ELF-1 (cell line): ENCODE measurements around the gene DUSP8.
A peak's percentile ranks its signal among the peaks of the same experiment; 100 is the strongest.

Source experiments
- DNase-seq: peaks from one replicate; pipeline ENCODE4 v3.0.0-alpha.2; 2016; ENCODE audit warnings: low read depth, low spot score

The DUSP8 gene

GRCh38 chr11:1554981-1555712, 16.9 kb downstream of the DUSP8 start:
- no peak for DNase-seq

GRCh38 chr11:1553808-1554594, 18.1 kb downstream of the DUSP8 start:
- DNase-seq = peak; percentile 74

GRCh38 chr11:1549338-1550330, 22.4 kb downstream of the DUSP8 start:
- DNase-seq = no peak

- DNase-seq = peak; percentile 44
Measured at GRCh38 chr11:1548221-1549070, 23.6 kb downstream of the DUSP8 start.

GRCh38 chr11:1547467-1548098, 24.5 kb downstream of the DUSP8 start:
- DNase-seq = no peak

GRCh38 chr11:1546536-1547466, 25.3 kb downstream of the DUSP8 start:
- peak; percentile 54 for DNase-seq

- peak; percentile 51 for DNase-seq
Measured at GRCh38 chr11:1546077-1546535, 26.0 kb downstream of the DUSP8 start.

GRCh38 chr11:1545432-1545831, 26.6 kb downstream of the DUSP8 start:
- DNase-seq = no peak

- no peak for DNase-seq
Measured at GRCh38 chr11:1544536-1544935, 27.5 kb downstream of the DUSP8 start.

GRCh38 chr11:1543606-1544263, 28.3 kb downstream of the DUSP8 start:
- DNase-seq = no peak

- DNase-seq = no peak
Measured at GRCh38 chr11:1542267-1542666, 29.8 kb downstream of the DUSP8 start.

GRCh38 chr11:1541474-1542204, 30.4 kb downstream of the DUSP8 start:
- no peak for DNase-seq

- no peak for DNase-seq
Measured at GRCh38 chr11:1540074-1540473, 32.0 kb downstream of the DUSP8 start.

GRCh38 chr11:1538153-1538552, 33.9 kb downstream of the DUSP8 start:
- DNase-seq = no peak

GRCh38 chr11:1536065-1536843, 35.8 kb downstream of the DUSP8 start:
- DNase-seq = no peak

GRCh38 chr11:1534682-1535081, 37.4 kb downstream of the DUSP8 start:
- DNase-seq = no peak

GRCh38 chr11:1534171-1534570, 37.9 kb downstream of the DUSP8 start:
- no peak for DNase-seq
